Subcutaneous adipose tissue (tissue), 4 donors: ENCODE results near the gene TRPC4. TPM values are rescaled to one million over a fixed set of nuclear protein-coding genes. Genes with fewer than 3 reads are reported as not detected.

Experiments used
- total RNA-seq, 4 donors: library from RNA; depleted of rRNA; stranded (reverse); fragments of >200 nt; gene quantifications; one replicate each; pipeline ENCODE4 v1.1.0, GENCODE V29; 2016
- TF ChIP-seq, protein P1 (sequence below): fragments of 450-650 bp; IDR thresholded peaks from one replicate; pipeline ENCODE4 v1.5.1; 2016; ENCODE audit warnings: low read depth, mild to moderate bottlenecking, control low read depth, antibody characterized with exemption, moderate library complexity

TRPC4 gene
- total RNA-seq, 4 donors from 2014 or later, result 0.17 to 0.82 (median 0.42) TPM

DNA sequence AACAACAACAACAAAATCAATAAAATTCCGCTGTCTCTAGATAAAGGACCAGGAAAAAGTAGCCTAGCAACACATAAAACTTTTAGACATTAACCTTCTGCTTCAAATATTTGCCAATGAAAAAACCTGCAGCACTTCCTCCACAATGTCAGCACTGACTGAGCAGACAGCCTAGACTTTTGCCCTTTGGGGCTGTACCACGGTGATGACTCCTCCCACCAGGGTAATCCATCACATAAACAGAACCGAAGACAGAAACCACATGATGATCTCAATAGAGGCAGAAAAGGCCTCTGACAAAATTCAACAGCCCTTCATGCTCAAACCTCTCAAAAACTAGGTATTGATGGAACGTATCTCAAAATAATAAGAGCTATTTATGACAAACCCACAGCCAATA lies 30.2 kb upstream of the TRPC4 start:
- TF ChIP-seq, protein P1, sequence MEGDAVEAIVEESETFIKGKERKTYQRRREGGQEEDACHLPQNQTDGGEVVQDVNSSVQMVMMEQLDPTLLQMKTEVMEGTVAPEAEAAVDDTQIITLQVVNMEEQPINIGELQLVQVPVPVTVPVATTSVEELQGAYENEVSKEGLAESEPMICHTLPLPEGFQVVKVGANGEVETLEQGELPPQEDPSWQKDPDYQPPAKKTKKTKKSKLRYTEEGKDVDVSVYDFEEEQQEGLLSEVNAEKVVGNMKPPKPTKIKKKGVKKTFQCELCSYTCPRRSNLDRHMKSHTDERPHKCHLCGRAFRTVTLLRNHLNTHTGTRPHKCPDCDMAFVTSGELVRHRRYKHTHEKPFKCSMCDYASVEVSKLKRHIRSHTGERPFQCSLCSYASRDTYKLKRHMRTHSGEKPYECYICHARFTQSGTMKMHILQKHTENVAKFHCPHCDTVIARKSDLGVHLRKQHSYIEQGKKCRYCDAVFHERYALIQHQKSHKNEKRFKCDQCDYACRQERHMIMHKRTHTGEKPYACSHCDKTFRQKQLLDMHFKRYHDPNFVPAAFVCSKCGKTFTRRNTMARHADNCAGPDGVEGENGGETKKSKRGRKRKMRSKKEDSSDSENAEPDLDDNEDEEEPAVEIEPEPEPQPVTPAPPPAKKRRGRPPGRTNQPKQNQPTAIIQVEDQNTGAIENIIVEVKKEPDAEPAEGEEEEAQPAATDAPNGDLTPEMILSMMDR, result no peak

DNA sequence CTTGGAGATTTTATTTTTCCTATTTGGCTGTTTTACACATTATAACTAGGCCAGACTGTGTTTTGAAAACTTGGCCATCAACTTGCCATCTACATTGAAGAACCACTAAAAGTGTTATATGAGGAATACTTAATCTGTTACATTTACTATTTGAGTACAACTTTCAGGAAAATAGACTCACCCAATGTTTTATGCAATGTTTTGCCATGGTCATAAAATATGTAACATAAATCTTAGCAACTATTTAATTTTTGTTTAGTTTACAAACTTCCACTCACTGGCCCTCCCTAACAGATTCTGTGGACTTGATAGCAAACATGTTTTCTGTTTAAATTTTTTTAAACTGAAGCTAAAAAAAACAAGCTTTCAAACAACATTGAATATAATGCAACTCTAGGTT lies 23.7 kb upstream of the TRPC4 start:
- TF ChIP-seq, protein P1, result no peak

DNA sequence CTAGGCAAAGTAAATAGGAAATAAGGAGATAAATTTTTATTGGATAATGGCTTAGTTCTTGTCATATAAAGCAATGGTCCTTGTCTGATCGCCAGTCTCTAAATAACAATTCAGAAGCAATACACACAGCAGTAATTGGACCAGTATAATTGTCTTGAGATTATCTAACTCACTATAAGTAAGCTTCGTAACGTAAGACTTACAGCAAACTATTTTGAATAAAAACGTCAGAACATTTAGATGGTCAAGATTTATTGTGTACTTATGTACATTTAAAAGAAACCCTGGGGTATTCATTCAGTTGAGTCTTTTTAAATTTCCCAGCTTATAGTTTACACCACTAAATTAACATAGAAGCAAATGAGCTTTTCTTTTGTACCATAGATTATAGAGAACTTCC lies 20.2 kb upstream of the TRPC4 start:
- TF ChIP-seq, protein P1, result no peak

DNA sequence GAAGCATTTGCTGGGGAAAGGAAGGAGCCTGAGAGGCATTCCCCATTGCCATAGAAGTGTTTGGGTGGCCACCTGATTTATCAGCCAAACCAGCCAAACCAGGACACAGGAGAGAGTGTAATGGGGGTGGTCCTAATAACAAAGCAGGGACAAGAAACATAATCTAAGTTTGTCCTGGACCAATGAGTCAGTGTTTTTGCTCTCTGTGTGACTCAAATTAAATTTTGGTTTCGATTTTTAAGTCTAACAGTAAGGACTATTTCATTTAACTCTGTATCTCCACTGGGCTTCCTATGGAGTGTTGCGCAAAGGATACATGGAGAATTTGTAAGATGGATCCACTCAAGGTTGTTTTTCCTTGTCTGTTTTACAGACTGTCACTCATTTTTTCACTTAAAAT lies 19.5 kb upstream of the TRPC4 start:
- TF ChIP-seq, protein P1, result no peak

DNA sequence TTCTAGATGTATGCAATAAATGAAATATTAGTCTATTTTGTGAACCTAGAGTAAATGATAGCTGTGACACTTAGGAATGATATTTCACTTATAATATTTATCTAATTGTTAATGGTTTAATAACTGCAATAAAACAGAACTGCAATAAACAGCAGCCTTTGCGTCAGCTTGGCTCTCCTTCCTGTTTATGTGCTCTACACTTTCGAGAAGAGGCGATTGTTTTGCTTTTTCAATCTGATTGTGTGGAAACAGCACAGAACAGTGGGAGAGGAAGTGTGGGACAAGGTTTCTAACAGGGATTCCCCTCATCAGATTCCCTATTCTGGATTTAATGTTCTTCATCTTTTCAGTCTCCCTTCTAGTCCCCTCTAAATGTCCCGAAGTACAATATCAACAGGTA lies 17.3 kb upstream of the TRPC4 start:
- TF ChIP-seq, protein P1, result no peak

DNA sequence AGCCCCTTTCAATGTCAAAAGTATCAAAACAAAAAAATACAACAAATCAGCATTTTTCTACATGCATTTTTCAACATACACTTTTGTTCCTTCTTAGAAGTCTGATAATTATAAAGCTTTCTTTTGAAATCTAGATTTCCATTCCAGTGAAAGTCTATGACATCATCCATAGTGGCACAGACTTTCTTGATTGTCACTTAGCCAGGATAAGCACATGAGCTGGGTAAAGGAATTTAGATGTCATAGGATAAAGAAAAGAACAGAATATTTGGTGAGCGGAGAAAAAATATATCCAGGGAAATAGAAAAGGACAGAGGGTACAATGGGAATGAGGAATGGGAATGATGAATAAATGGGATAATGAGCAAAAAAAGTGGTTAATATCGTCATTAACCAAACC lies 15.1 kb upstream of the TRPC4 start:
- TF ChIP-seq, protein P1, result no peak

DNA sequence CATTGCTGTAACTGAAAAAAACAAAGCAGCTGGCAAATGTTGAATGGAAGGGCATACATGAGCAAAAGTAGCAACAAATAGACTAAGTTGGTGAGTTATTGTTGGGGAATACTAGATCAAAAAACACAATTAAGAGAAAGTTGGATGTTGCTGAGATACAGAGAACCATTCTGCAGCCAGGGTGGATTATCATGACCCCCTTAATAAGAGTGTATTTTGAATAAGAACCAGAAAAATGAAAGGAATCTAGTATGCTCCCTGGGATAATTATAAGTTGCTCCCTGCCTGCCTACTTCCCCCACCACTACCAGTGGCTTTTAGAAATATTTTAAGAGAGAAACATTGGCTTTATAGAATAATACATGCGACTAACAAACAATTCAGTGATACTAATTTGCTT lies 14.5 kb upstream of the TRPC4 start:
- TF ChIP-seq, protein P1, result no peak

DNA sequence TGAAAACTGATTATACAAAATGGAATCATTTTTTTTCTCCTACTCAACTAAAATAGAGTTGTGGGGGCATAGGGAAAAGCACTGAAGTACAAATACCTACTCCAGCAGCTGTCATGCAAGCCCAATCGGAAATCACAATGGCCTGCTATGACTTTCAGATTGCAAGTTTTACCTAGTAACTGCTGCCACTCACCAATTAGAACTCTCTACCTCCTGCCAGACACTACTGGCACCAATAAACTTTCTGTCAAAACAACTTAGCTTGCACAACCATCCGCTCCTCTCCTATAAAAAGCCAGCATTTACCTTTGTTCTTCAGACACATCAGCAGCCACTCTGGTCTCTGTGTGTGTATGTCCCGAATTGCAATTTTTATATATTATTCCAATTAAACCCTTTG lies 9.3 kb upstream of the TRPC4 start:
- TF ChIP-seq, protein P1, result no peak
